ENCODE data around the gene BICD1. TPM values are rescaled to one million over a fixed set of nuclear protein-coding genes. Genes with fewer than 3 reads are reported as not detected.
A peak's percentile ranks its signal among the peaks of the same experiment; 100 is the strongest.

BICD1 gene
- total RNA-seq: 10 to 100 TPM; 20.5 to 21.2 TPM
- 10 to 100 TPM; 13.6 to 20.0 (median 18.2) TPM for polyA plus RNA-seq (ENCODE audit: insufficient read length in 6 of 6)
- long read RNA-seq, donor 1, partial matches to known transcripts: 0 of 2 reads
- long read RNA-seq, donor 1, other reads (novel, unspliced or antisense): 0 of 2 reads
- long read RNA-seq, donor 2, full-length matches to known transcripts: 6 of 6 reads
- long read RNA-seq, donor 2, partial matches to known transcripts: 0 of 6 reads
- long read RNA-seq, donor 2, other reads (novel, unspliced or antisense): 0 of 6 reads
- long read RNA-seq, donor 3: 0 reads
- long read RNA-seq, donor 4, partial matches to known transcripts: 2 of 4 reads
- long read RNA-seq, donor 4, other reads (novel, unspliced or antisense): 1 of 4 reads
- long read RNA-seq, donor 5, partial matches to known transcripts: 0 of 2 reads
- long read RNA-seq, donor 5, other reads (novel, unspliced or antisense): 0 of 2 reads
- long read RNA-seq, donor 6, partial matches to known transcripts: 0 of 4 reads
- long read RNA-seq, donor 6, other reads (novel, unspliced or antisense): 0 of 4 reads
- long read RNA-seq, donor 7, partial matches to known transcripts: 0 of 2 reads
- long read RNA-seq, donor 7, other reads (novel, unspliced or antisense): 0 of 2 reads
- long read RNA-seq, donor 8, partial matches to known transcripts: 0 of 1 reads
- long read RNA-seq, donor 8, other reads (novel, unspliced or antisense): 0 of 1 reads
- long read RNA-seq, donor 9: 0 reads
- long read RNA-seq, donor 10, partial matches to known transcripts: 2 of 3 reads
- long read RNA-seq, donor 10, other reads (novel, unspliced or antisense): 1 of 3 reads
- long read RNA-seq, donor 11, full-length matches to known transcripts: 2 of 2 reads
- long read RNA-seq, donor 11, partial matches to known transcripts: 0 of 2 reads
- long read RNA-seq, donor 11, other reads (novel, unspliced or antisense): 0 of 2 reads
- long read RNA-seq, donor 12: 0 reads

GRCh38 chr12:32106517-32107358, at the start of gene BICD1:
Gene BICD1 (plus strand): TSS chr12:32106847. CDS start chr12:32107332, 485 bp downstream.
- intact Hi-C loops (cut with DNase I): no loop called here
- Histone ChIP-seq H3K4me1 (peaks cover 0 to 29% of the 10 kb centered on the region in 2 donors), H3K27ac (peak within 1 kb of the TSS; percentile 78 to 83), H3K36me3 (no peaks in the 10 kb centered on the region), H3K4me3 (peak within 1 kb of the TSS; percentile 80 to 92), H3K27me3 (peaks cover 0 to 17% of the 10 kb centered on the region in 2 donors), H3K9me3 (no peaks in the 10 kb centered on the region)
- TF ChIP-seq CTCF (IDR thresholded peaks at IDR 0.05): peak; percentile 27 to 40
- DNase-seq (peak; percentile 58 to 96 (median 87)), ATAC-seq (peak; percentile 94)

- no peaks in the 10 kb centered on the region for H3K9me3 ChIP-seq
- H3K4me3 ChIP-seq: no peak overlapping the region
- no peaks in the 10 kb centered on the region for H3K36me3 ChIP-seq
- ATAC-seq: no peak
- H3K4me1 ChIP-seq: no peaks in the 10 kb centered on the region
- DNase-seq: no peak
- no peaks in the 10 kb centered on the region for H3K27me3 ChIP-seq
- intact Hi-C loops (cut with DNase I): loop anchor here in 1 of 2 donors (10.0 kb wide), 1 partner anchor 244 kb away; no protein-coding TSS in a partner anchor
- no peak overlapping the region for H3K27ac ChIP-seq
- TF ChIP-seq CTCF (IDR thresholded peaks at IDR 0.05): no peak
Observed at GRCh38 chr12:32061033-32061432, 45.6 kb upstream of the BICD1 start.

GRCh38 chr12:32062881-32063280, 43.8 kb upstream of the BICD1 start:
- no peak for ATAC-seq
- no peak overlapping the region for H3K27ac ChIP-seq
- DNase-seq: no peak
- no peaks in the 10 kb centered on the region for H3K36me3 ChIP-seq
- H3K4me3 ChIP-seq: no peak overlapping the region
- H3K9me3 ChIP-seq: no peaks in the 10 kb centered on the region
- TF ChIP-seq CTCF (IDR thresholded peaks at IDR 0.05): no peak
- intact Hi-C loops (cut with DNase I): loop anchor here in 1 of 2 donors (10.0 kb wide), 1 partner anchor 242 kb away; no protein-coding TSS in a partner anchor
- no peaks in the 10 kb centered on the region for H3K27me3 ChIP-seq
- no peaks in the 10 kb centered on the region for H3K4me1 ChIP-seq

GRCh38 chr12:32063796-32064195, 42.9 kb upstream of the BICD1 start:
- no peaks in the 10 kb centered on the region for H3K27me3 ChIP-seq
- H3K4me3 ChIP-seq: no peak overlapping the region
- no peaks in the 10 kb centered on the region for H3K9me3 ChIP-seq
- intact Hi-C loops (cut with DNase I): loop anchor here in 1 of 2 donors (10.0 kb wide), 1 partner anchor 241 kb away; no protein-coding TSS in a partner anchor
- no peak for TF ChIP-seq CTCF (IDR thresholded peaks at IDR 0.05)
- H3K4me1 ChIP-seq: no peaks in the 10 kb centered on the region
- H3K36me3 ChIP-seq: no peaks in the 10 kb centered on the region
- DNase-seq (no peak), ATAC-seq (no peak)
- no peak overlapping the region for H3K27ac ChIP-seq
